UCSD-AML1 (cell line): ENCODE results near the gene ANAPC7.
"Not testable (repeated sequence)": the region's sequence is repeated elsewhere in the genome, so short reads cannot be mapped to it uniquely, and the experiment has no call there.

Experiments used
- DNase-seq: peaks from one replicate; lab custom pipeline; 2025; ENCODE audit not compliant: unreplicated experiment; lab: John Stamatoyannopoulos, UW

The ANAPC7 gene

DNA sequence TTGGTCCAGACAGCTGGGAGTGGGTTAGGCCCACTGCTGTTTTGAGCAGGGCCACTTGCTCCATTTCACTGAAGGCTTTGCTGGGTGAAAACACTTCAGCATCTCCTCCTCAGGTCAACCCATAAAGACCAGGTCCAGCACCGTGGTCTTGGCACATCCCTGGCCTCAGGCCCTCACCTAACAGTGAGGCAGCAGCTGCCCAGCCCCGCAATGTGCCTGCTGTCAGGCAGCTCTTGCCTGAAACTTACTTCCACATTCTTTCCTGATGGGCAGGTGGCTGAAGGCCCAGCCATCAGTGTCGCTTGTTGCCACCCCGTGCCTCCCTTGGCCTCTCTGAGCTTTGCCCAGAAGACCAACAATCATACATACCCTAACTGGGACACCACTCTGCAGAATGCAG is 54.4 kb downstream of the ANAPC7 start:
- DNase-seq, result no peak

DNA sequence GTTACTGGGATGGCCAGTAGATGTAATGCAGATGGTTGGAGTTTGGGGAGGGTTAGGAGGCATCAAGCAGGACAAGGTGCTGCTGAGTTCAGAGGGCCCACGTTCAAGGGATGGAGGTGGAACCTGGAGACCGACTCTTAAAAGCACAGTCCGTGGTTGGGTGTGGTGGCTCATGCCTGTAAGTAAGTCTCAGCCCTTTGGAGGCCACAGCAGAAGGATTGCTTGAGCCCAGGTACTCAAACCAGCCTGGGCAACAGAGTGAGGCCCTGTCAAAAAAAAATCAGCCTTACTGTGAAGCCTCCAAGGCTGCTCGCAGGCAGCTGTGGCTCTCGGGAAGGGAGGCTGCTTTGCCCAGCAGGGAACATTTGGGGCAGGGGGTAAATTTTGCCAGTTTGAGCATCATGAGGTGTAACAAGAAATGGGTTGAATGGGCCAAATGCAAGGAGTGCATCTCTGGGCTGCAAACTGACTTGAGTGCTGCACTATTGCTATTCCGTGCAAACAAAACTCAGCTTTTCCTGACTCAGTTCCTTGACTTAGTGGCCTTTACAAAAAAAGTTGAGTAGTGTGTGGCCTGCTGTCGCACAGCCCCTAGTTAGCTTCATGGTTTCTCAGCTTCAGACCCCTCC is 55.0 kb downstream of the ANAPC7 start:
- no peak for DNase-seq

DNA sequence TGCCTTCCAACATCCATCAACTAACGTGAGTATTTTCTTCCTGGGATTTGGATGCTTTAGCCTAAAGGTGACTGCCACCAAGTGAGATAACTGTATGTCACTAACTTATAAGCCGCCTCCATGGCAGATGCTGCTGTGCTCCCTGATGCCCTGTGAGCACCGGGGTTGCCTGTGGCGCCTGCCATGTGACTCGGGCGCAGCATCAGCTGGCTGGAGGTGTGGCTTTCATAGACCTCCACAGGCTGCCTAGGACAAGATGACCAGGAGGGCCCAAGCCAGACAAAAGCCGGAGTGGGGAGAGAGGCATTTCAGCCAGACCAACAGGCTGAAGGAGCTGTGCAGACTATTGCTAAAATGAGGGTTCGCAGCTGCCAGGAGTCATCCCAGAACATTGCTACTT is 55.7 kb downstream of the ANAPC7 start:
- no peak for DNase-seq

DNA sequence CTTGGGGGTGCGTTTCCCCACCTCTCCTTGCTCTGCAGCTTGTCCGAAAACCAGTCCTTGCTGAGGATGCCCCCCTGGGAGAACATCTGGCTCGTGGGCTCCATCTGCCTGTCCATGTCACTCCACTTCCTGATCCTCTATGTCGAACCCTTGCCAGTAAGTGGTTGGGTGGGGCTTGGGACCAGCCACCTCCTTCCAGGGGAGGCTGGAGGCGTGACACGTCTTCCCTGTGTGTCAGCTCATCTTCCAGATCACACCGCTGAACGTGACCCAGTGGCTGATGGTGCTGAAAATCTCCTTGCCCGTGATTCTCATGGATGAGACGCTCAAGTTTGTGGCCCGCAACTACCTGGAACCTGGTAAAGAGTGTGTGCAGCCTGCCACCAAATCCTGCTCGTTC is 57.5 kb downstream of the ANAPC7 start:
- DNase-seq, result no peak

DNA sequence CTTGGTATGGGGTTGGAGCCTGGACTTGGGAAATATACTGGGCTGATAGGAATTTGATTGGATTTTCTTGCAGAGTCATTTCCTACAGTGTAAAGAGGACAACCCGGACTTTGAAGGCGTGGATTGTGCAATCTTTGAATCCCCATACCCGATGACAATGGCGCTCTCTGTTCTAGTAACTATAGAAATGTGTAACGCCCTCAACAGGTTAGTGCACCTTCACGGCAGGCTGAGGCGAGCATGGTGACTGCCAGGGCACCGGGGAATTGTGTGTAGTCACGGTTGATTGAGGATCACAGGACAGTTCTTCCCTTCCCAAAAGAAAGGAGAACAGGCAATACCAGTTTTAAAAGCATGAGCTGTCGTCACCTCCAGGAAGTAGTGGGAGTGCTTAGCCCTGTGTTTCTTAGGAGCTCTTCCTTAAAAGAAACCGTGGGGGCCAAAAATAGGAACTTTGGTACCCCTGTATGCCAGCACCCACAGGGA is 58.3 kb downstream of the ANAPC7 start:
- no peak for DNase-seq

DNA sequence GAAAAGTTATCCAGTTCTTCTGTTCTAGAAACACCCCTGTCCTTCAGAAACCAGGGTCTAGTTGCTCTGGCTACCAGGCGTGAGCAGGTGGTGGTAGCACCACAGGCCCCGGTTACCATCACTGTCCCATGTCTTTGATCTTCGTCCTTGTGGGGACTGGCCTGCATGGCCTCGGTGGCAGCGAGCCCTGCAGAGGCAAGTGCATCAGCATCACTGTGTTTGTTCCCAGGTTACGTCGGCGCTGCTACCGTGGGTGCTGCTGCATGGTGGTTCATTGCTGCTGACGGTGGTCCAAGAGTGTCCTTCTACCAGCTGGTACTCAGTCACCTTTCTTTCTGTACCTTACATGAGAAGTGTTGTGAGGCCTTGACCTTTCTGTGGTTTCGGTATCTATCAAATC is 58.9 kb downstream of the ANAPC7 start:
- no peak for DNase-seq

DNA sequence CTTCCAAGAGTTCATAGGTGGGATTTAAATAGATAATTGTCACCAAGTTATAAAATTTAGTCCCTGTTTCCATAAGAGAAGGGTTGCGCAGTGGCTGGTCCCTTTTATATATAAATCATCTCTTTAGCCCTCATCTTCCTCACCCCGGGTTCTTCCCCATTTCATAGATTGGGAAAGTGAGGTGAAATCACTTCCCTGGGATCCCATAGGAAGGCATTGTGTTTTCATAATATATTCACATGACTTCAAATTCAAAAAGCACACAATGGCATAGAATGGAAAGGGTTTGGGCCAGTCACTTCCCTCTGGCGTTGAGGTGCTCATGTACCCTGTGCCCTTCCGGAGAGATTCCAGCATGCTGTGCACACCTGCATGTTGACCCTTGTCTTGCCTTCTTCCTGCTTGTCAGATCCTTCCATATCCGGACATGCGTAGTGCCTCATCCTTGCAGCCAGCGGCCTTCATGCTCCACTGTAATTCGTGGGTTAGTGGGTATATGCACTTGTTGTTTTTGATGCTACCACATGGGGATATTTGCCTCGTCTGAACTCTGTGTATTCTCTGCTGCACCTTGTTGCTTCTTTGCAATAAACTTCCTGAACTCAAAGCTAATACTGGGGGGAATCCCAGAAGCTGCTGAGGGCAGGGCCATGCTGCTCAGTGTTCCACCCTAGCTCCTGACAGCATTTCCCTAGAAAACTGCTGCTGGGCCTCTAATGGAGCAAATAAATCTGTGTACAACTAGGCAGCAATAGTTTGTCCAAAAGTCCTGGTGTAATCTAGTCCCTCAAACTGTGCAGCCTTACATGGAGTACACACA is 59.6 kb downstream of the ANAPC7 start:
- DNase-seq, result no peak

DNA sequence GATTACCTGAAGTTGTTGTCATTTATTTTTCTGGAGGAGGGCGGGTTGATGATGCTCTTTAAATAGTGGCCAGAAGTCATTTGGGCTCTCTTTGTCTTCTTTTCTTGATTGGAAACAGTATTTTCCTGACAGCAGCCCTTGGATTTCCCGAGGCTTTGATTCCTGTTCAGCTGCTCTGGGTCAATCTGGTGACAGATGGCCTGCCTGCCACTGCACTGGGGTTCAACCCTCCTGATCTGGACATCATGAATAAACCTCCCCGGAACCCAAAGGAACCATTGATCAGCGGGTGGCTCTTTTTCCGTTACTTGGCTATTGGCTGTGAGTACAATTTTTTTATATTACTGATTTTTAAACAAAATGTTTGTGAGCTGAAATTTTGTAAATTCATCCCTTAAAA is 60.4 kb downstream of the ANAPC7 start:
- no peak for DNase-seq

DNA sequence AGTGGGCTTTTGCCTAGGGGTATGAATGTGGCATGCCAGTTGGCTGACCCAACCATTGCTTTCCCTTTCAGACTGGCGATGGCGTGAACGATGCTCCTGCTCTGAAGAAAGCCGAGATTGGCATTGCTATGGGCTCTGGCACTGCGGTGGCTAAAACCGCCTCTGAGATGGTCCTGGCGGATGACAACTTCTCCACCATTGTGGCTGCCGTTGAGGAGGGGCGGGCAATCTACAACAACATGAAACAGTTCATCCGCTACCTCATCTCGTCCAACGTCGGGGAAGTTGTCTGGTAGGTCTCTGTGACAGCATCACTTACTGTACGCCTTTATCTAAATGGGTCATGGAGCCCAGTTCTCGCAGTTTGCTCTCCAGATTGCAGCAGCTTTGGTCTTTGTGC is 61.4 kb downstream of the ANAPC7 start:
- DNase-seq, result no peak

DNA sequence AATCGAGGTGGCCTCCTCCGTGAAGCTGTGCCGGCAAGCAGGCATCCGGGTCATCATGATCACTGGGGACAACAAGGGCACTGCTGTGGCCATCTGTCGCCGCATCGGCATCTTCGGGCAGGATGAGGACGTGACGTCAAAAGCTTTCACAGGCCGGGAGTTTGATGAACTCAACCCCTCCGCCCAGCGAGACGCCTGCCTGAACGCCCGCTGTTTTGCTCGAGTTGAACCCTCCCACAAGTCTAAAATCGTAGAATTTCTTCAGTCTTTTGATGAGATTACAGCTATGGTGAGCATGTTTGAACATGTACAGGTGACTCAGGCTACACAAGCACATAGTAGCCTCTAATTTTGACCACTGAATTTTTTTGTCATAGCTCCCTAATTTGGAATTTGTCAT is 62.8 kb downstream of the ANAPC7 start:
- DNase-seq, result no peak

DNA sequence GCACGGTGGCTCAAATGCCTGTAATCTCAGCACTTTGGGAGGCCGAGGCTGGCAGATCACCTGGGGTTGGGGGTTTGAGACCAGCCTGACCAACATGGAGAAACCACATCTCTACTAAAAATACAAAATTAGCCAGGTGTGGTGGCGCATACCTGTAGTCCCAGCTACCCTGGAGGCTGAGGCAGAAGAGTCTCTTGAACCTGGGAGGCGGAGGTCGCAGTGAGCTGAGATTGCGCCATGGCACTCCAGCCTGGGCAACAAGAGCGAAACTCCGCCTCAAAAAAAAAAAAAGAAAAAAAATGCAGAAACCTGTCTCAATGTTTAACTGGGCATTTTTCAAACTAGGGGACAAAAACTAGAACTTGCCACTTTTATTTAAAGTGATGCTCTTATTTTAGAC is 63.2 kb downstream of the ANAPC7 start:
- not testable (repeated sequence) for DNase-seq

DNA sequence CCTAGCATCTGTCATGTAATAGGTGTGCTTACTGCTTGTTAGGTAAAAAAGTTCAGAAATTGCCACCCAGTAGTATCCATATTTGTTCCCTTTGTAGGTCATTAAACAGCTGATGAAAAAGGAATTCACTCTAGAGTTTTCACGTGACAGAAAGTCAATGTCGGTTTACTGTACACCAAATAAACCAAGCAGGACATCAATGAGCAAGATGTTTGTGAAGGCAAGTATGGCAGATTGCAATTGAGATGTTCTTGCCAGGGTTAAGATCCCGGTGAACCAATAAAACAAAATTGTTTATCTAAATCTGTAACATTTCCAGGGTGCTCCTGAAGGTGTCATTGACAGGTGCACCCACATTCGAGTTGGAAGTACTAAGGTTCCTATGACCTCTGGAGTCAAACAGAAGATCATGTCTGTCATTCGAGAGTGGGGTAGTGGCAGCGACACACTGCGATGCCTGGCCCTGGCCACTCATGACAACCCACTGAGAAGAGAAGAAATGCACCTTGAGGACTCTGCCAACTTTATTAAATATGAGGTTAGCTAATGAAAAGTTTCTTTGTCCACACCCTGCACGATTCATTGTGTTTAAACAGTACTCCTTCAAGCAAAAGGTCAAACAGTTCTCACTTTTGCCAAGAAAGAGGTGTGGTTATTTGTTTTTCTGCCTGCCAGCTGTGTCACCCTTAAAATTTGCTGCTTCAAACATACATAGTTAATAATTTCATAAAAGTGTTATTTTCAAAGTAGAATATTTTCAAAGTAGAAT is 64.1 kb downstream of the ANAPC7 start:
- no peak for DNase-seq

DNA sequence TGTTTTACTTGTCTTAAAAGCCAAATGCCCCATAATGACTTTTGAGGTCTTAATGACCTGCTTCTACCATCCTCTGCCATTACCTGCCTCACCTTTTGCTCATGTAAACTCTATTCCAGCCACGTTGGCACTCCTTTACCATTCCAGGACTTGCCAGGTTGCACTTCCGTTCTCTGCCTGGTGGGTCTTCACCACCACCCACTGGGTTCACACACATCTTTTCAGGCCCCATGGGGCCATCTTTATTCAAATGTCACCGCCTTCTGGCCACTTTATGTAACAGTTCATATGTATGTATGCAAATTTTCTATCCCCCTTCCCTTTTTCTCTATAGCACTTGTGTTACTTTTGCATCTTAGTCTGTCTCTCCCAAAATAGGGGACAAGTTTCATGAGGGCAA is 64.8 kb downstream of the ANAPC7 start:
- no peak for DNase-seq

DNA sequence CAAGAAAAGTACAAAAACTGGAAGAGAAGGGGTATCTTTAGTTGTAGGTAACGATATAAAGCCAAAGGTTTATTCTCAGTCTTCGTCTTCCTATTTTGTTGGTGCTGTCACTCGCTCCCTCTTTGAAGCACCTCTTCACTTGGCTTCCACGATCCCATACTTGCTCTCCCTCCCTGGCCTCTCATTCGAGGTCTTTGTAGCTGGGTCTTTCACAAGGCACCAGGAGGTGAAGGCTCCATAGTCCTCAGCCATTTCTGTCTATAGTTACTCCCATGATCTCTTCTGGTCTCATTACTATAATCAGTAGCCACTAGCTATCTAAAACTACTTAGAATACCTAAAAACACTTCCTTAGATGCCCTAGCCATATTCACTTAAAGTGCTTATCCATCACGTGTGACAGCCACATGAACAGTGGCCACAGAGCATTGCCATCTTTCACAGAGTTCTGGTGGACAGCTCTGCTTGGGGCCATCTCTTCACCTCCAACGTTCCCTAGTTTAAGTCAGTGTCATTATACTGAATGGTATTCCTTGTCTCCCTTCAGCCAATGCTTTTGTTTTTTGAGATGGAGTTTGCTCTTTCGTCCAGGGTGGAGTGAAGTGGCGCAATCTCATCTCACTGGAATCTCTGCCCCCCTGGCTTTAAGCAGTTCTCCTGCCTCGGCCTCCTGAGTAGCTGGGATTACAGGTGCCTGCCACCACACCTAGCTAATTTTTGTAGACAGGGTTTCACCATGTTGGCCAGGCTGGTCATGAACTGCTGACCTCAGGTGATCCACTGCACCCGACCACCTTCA is 65.4 kb downstream of the ANAPC7 start:
- DNase-seq, result no peak

DNA sequence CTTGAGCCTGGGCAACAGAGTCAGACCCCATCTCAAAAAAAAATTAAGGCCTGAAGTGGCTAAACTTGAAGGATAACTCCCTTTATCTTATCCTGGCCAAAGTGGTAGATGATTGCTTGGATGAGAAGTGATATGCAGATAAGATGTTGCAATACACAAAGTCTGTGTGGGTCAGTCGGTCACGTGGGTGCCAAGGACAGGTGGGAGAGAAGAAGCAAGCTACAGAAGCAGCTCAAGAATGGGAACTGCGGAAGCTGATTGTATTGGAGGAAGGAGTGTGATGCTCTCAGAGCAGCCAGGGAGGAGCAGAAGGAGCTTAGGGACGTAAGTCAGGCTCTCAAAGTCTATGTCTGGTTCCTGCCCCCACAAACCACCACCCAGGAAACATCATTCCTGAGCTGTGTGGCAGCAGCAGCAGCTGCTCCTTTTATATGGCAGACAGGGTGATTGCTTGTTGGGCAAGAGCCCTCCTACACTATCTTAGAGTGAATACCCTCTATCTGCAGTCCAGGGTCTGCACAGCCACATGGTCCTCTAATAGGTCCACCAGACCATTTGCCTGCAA is 67.9 kb downstream of the ANAPC7 start:
- DNase-seq, result no peak

DNA sequence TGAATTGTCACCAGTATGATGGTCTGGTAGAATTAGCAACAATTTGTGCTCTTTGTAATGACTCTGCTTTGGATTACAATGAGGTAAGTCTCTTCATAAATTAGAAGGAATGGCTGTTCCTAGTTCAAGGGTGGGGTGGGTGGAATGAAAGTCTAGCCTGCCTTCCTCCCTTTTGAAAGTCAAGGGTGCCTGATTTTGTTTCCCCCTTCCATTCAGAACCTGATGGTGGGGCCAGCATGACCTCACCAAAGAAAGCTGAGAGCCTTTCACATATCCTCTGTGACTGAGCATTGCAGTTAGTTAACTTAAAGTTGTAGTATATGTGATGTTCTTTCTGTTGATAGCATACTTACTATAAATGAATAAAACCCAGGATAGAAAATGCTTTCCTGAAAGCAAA is 70.3 kb downstream of the ANAPC7 start:
- no peak for DNase-seq

DNA sequence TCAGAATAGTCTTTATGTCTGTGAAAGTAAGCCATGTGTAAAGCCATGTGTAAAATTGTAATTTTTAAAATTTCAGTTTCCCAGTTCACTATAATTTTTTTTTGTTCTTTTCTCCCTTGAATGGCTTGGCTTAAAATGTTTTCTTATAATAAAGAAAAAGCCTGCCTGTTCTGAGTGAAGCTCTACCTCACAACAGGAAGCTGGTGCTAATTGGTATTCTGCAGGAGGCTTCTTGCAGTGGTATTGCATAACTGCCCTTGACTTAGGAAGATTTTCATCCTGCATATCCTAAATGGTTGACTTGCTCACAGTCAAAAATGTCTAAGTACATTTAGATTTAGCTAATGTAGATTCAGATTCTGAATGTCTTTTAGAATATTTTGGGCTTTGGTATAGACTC is 73.0 kb downstream of the ANAPC7 start:
- no peak for DNase-seq

DNA sequence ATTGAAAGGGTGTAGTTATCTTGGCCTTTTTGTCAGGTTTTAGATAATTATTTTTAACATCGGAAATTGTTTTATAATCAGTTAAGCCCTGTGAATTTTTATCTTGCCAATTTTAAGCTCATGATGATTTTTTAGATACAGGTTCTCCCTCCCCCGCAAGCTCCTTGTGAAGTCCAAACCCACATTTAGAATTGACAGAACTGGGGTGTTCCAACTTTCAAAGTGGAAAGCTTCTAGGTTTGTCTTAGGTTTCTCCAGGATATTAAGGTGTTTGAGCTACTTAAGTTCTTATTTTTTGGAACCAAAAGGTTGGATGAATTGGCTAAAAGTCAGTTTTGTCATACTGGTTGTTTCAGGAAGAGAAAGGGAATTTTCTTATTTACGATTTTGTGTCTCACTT is 73.4 kb downstream of the ANAPC7 start:
- no peak for DNase-seq

DNA sequence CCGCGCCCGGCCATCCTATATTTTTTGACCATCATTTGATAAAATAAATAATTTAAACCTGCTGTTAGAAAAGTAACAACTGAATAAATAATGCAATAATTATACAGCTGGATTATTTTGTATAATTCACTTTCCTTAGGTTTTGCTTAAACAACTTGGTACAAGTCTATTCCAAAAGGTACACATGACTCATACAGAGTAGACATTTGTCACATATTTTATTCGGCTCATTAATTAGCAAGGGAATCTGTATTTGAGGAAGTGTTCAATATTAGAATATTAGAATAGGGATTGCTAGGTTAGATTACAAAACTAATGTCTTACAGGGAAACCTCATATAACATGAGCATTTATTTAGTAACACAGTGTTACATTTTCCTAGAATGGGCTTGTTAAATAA is 73.8 kb downstream of the ANAPC7 start:
- no peak for DNase-seq
